ENCODE measurements around the gene RAB14. TPM values are rescaled to one million over a fixed set of nuclear protein-coding genes. Genes with fewer than 3 reads are reported as not detected.

The RAB14 gene
- total RNA-seq, 2 experiments from 2014 or later = 58.4 to 61.0 TPM

GRCh38 chr9:121227862-121228261 lies 26.2 kb upstream of the RAB14 start:
- no peak overlapping the region for H3K27ac Mint-ChIP-seq
- H3K4me3 Mint-ChIP-seq = no peak overlapping the region
- no peak for DNase-seq
- H3K4me1 Mint-ChIP-seq = no peaks in the 10 kb centered on the region
- H3K9me3 Mint-ChIP-seq = no peaks in the 10 kb centered on the region
- H3K27me3 Mint-ChIP-seq = no peaks in the 10 kb centered on the region
- H3K36me3 Mint-ChIP-seq = peaks cover 3% of the 10 kb centered on the region

GRCh38 chr9:121226175-121226574 lies 24.5 kb upstream of the RAB14 start:
- H3K36me3 Mint-ChIP-seq = no peaks in the 10 kb centered on the region
- no peak for DNase-seq
- no peaks in the 10 kb centered on the region for H3K27me3 Mint-ChIP-seq
- H3K4me3 Mint-ChIP-seq = no peak overlapping the region
- H3K4me1 Mint-ChIP-seq = no peaks in the 10 kb centered on the region
- H3K27ac Mint-ChIP-seq = no peak overlapping the region
- H3K9me3 Mint-ChIP-seq = no peaks in the 10 kb centered on the region

- no peaks in the 10 kb centered on the region for H3K4me1 Mint-ChIP-seq
- H3K27ac Mint-ChIP-seq = no peak overlapping the region
- H3K27me3 Mint-ChIP-seq = no peaks in the 10 kb centered on the region
- H3K9me3 Mint-ChIP-seq = no peaks in the 10 kb centered on the region
- no peak for DNase-seq
- H3K36me3 Mint-ChIP-seq = no peaks in the 10 kb centered on the region
- H3K4me3 Mint-ChIP-seq = no peak overlapping the region
Measured at GRCh38 chr9:121225240-121225639, 23.6 kb upstream of the RAB14 start.

GRCh38 chr9:121222524-121223171 lies 21.0 kb upstream of the RAB14 start:
- DNase-seq = no peak
- H3K27me3 Mint-ChIP-seq = no peaks in the 10 kb centered on the region
- no peak overlapping the region for H3K4me3 Mint-ChIP-seq
- H3K27ac Mint-ChIP-seq = no peak overlapping the region
- H3K4me1 Mint-ChIP-seq = no peaks in the 10 kb centered on the region
- no peaks in the 10 kb centered on the region for H3K9me3 Mint-ChIP-seq
- H3K36me3 Mint-ChIP-seq = no peaks in the 10 kb centered on the region

GRCh38 chr9:121221664-121222055 lies 20.0 kb upstream of the RAB14 start:
- H3K27ac Mint-ChIP-seq = no peak overlapping the region

GRCh38 chr9:121220996-121221663 lies 19.5 kb upstream of the RAB14 start:
- no peaks in the 10 kb centered on the region for H3K9me3 Mint-ChIP-seq
- DNase-seq = no peak
- H3K4me3 Mint-ChIP-seq = no peak overlapping the region
- no peaks in the 10 kb centered on the region for H3K27me3 Mint-ChIP-seq
- peaks cover 3% of the 10 kb centered on the region for H3K36me3 Mint-ChIP-seq
- H3K4me1 Mint-ChIP-seq = peaks cover 3% of the 10 kb centered on the region
- H3K27ac Mint-ChIP-seq = no peak overlapping the region

More at GRCh38 chr9:121221664-121222055, 20.0 kb upstream of the RAB14 start:
- no peaks in the 10 kb centered on the region for H3K27me3 Mint-ChIP-seq
- H3K4me1 Mint-ChIP-seq = no peaks in the 10 kb centered on the region
- no peak for DNase-seq
- H3K36me3 Mint-ChIP-seq = no peaks in the 10 kb centered on the region
- no peaks in the 10 kb centered on the region for H3K9me3 Mint-ChIP-seq
- H3K4me3 Mint-ChIP-seq = no peak overlapping the region

GRCh38 chr9:121219530-121219929 lies 17.9 kb upstream of the RAB14 start:
- Mint-ChIP-seq H3K4me3 (no peak overlapping the region), H3K4me1 (peaks cover 3% of the 10 kb centered on the region), H3K36me3 (peaks cover 3% of the 10 kb centered on the region), H3K9me3 (no peaks in the 10 kb centered on the region), H3K27me3 (no peaks in the 10 kb centered on the region), H3K27ac (no peak overlapping the region)
- no peak for DNase-seq

GRCh38 chr9:121218357-121219027 lies 16.8 kb upstream of the RAB14 start:
- Mint-ChIP-seq H3K27me3 (no peaks in the 10 kb centered on the region), H3K4me3 (no peak overlapping the region), H3K27ac (no peak overlapping the region), H3K4me1 (peaks cover 3% of the 10 kb centered on the region), H3K9me3 (no peaks in the 10 kb centered on the region), H3K36me3 (peaks cover 3% of the 10 kb centered on the region)
- DNase-seq = no peak

GRCh38 chr9:121217609-121218292 lies 16.1 kb upstream of the RAB14 start:
- Mint-ChIP-seq H3K36me3 (peaks cover 3% of the 10 kb centered on the region), H3K27ac (no peak overlapping the region), H3K9me3 (no peaks in the 10 kb centered on the region), H3K4me3 (no peak overlapping the region), H3K4me1 (peaks cover 3% of the 10 kb centered on the region), H3K27me3 (no peaks in the 10 kb centered on the region)
- DNase-seq = no peak

GRCh38 chr9:121216271-121216805 lies 14.7 kb upstream of the RAB14 start:
- no peak overlapping the region for H3K27ac Mint-ChIP-seq

GRCh38 chr9:121214005-121214404 lies 12.3 kb upstream of the RAB14 start:
- no peak for DNase-seq
- no peak overlapping the region for H3K4me3 Mint-ChIP-seq
- peaks cover 3% of the 10 kb centered on the region for H3K4me1 Mint-ChIP-seq
- H3K36me3 Mint-ChIP-seq = peaks cover 3% of the 10 kb centered on the region
- no peak overlapping the region for H3K27ac Mint-ChIP-seq
- no peaks in the 10 kb centered on the region for H3K27me3 Mint-ChIP-seq
- H3K9me3 Mint-ChIP-seq = no peaks in the 10 kb centered on the region

More at GRCh38 chr9:121216271-121216805, 14.7 kb upstream of the RAB14 start:
- peaks cover 3% of the 10 kb centered on the region for H3K36me3 Mint-ChIP-seq
- no peak overlapping the region for H3K4me3 Mint-ChIP-seq
- H3K4me1 Mint-ChIP-seq = peaks cover 3% of the 10 kb centered on the region
- H3K9me3 Mint-ChIP-seq = no peaks in the 10 kb centered on the region
- DNase-seq = no peak
- no peaks in the 10 kb centered on the region for H3K27me3 Mint-ChIP-seq

GRCh38 chr9:121213136-121213806 lies 11.6 kb upstream of the RAB14 start:
- DNase-seq = peak; percentile 74
- Mint-ChIP-seq H3K27me3 (no peaks in the 10 kb centered on the region), H3K4me1 (peaks cover 3% of the 10 kb centered on the region), H3K9me3 (no peaks in the 10 kb centered on the region), H3K36me3 (peaks cover 3% of the 10 kb centered on the region), H3K27ac (peak overlapping the region; percentile 54), H3K4me3 (no peak overlapping the region)

GRCh38 chr9:121210536-121210935 lies 8.9 kb upstream of the RAB14 start:
- H3K9me3 Mint-ChIP-seq = no peaks in the 10 kb centered on the region
- no peak overlapping the region for H3K4me3 Mint-ChIP-seq
- H3K27me3 Mint-ChIP-seq = no peaks in the 10 kb centered on the region
- peaks cover 15% of the 10 kb centered on the region for H3K4me1 Mint-ChIP-seq
- H3K36me3 Mint-ChIP-seq = no peaks in the 10 kb centered on the region
- no peak overlapping the region for H3K27ac Mint-ChIP-seq
- DNase-seq = no peak

GRCh38 chr9:121207371-121207940 lies 5.8 kb upstream of the RAB14 start:
- DNase-seq = no peak

More at GRCh38 chr9:121207371-121207940, 5.8 kb upstream of the RAB14 start:
- Mint-ChIP-seq H3K27ac (peak overlapping the region; percentile 35), H3K4me1 (peaks cover 15% of the 10 kb centered on the region), H3K9me3 (no peaks in the 10 kb centered on the region), H3K27me3 (no peaks in the 10 kb centered on the region), H3K4me3 (no peak overlapping the region), H3K36me3 (no peaks in the 10 kb centered on the region)
